Ovary (tissue), 9 donors: ENCODE results near the gene SESN3. TPM values are rescaled to one million over a fixed set of nuclear protein-coding genes. Genes with fewer than 3 reads are reported as not detected.
"Not testable (repeated sequence)": the region's sequence is repeated elsewhere in the genome, so short reads cannot be mapped to it uniquely, and the experiment has no call there.

Experiments used
- DNase-seq, 5 donors: peaks; one replicate each; pipeline ENCODE4 v3.0.0-alpha.2; 2019 to 2020
- H3K27ac ChIP-seq, 2 donors: fragments of 200-600 bp; one replicate each; pipeline versions ENCODE4 v1.5.1 to v1.8.0; 2019 to 2022
- H3K27me3 ChIP-seq: fragments of 200-600 bp; one replicate; pipeline ENCODE4 v1.8.0; 2022
- H3K36me3 ChIP-seq: fragments of 200-600 bp; sonication (generic); one replicate; pipeline ENCODE4 v1.5.1; 2019
- H3K4me1 ChIP-seq: one replicate; pipeline ENCODE4 v1.8.1; 2013; ENCODE audit warnings: mild to moderate bottlenecking, moderate library complexity; ENCODE audit not compliant: insufficient read depth
- H3K4me3 ChIP-seq: fragments of 200-600 bp; sonication (generic); one replicate; pipeline ENCODE4 v1.5.1; 2017
- H3K9me3 ChIP-seq, 2 donors: fragments of 200-600 bp in 1 of 2; sonication (generic) in 1 of 2; one replicate each; pipeline versions ENCODE4 v1.5.1 to v1.8.1; 2013 to 2019; ENCODE audit warnings: mild to moderate bottlenecking in 1 of 2, moderate library complexity in 1 of 2
- CTCF ChIP-seq, 3 donors: fragments of 450-650 bp in 2 of 3; fragments of 200-600 bp in 1 of 3; IDR thresholded peaks; one replicate each; pipeline versions ENCODE4 v1.5.1 to v1.8.0; 2016 to 2022; ENCODE audit warnings: antibody characterized with exemption in 3 of 3, mild to moderate bottlenecking in 1 of 3
- EP300 ChIP-seq: sonication (generic); formaldehyde crosslinking; IDR thresholded peaks from one replicate; pipeline ENCODE4 v1.6.1; 2017; ENCODE audit warnings: antibody characterized with exemption
- POLR2A ChIP-seq: fragments of 450-650 bp; IDR thresholded peaks from one replicate; pipeline ENCODE4 v1.6.1; 2017; ENCODE audit warnings: antibody characterized with exemption, mild to moderate bottlenecking, moderate library complexity
- WGBS, 3 donors: extraction: QIAGEN DNeasy Blood & Tissue Kit in 1 of 3; methylation state at CpG; one replicate each; pipeline versions ENCODE4 v1.1.5 to v1.1.7; 2013 to 2017; 5-methylcytosine and 5-hydroxymethylcytosine counted together
- intact Hi-C, 4 donors: fragments of 100-400 bp; cut with DNase I; formaldehyde crosslinking; loops; one replicate each; pipeline versions ENCODE4 v1.11.0 to v1.15.1; 2022 to 2023
- polyA plus RNA-seq, 2 donors: library from polyadenylated mRNA; stranded (reverse); fragments of 200-250 nt in 1 of 2; fragments of 350-450 nt in 1 of 2; fragmentation: Illumina TruSeq in 1 of 2; extraction: RNeasy Lipid Tissue Mini Kit (QIAGEN cat#74804) in 1 of 2; gene quantifications; one replicate each; pipeline ENCODE4 v1.2.3, GENCODE V29; 2013 to 2014
- total RNA-seq, 7 donors: library from RNA; depleted of rRNA in 2 of 7; stranded (reverse); fragments of >200 nt in 2 of 7; fragmentation: NEBNext Ultra II Directional in 3 of 7; extraction: Animal tissue kit (Norgen Biotek cat#: 25700) in 3 of 7; gene quantifications; one replicate each; pipeline versions ENCODE4 v1.1.0 to v1.2.4, GENCODE V29; 2016 to 2023
- donor health status: DM: no; HTN: no; CAD: no; lungs with moderate emphysema.
- donor health status: DM: no; HTN: no; CAD: no.
- donor health status: Bipolar disorder and iron deficiency.
- donor health status: DM: yes; HTN: yes; CAD: no.
- donor health status: DM: no; HTN: no; CAD: no.
- donor health status: DM: yes; HTN: yes; CAD: no.

The SESN3 gene
- total and polyA plus RNA-seq, 9 donors = 14.5 to 77.3 (median 43.0) TPM

GRCh38 chr11:95276139-95276538 is 45.1 kb upstream of the SESN3 start:
- no peak for DNase-seq
- Histone ChIP-seq H3K36me3 (no peaks in the 10 kb centered on the region), H3K9me3 (no peaks in the 10 kb centered on the region), H3K4me3 (no peak overlapping the region), H3K4me1 (peaks cover 3% of the 10 kb centered on the region), H3K27me3 (no peaks in the 10 kb centered on the region), H3K27ac (no peak overlapping the region)
- intact Hi-C loops = no loop called here
- WGBS, 3 donors = 79 to 86% (median 85%) methylated on average over 4 of the region's 4 CpGs
- TF ChIP-seq POLR2A = no peak
- TF ChIP-seq EP300 = no peak
- no peak for TF ChIP-seq CTCF (IDR thresholded peaks at IDR 0.05)

DNA sequence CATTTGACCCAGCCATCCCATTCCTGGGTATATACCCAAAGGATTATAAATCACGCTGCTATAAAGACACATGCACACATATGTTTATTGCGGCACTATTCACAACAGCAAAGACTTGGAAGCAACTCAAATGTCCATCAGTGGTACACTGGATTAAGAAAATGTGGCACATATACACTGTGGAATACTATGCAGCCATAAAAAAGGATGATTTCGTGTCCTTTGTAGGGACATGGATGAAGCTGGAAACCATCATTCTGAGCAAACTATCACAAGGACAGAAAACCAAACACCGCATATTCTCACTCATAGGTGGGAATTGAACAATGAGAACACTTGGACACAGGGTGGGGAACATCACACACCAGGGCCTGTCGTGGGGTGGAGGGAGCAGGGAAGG is 42.6 kb upstream of the SESN3 start:
- 84 to 96% (median 96%) methylated on average over 5 of the region's 5 CpGs for WGBS, 3 donors
- H3K4me3 ChIP-seq, H3K9me3 ChIP-seq, H3K27me3 ChIP-seq, intact Hi-C loops, H3K4me1 ChIP-seq, H3K36me3 ChIP-seq, DNase-seq, H3K27ac ChIP-seq: not testable (repeated sequence)

DNA sequence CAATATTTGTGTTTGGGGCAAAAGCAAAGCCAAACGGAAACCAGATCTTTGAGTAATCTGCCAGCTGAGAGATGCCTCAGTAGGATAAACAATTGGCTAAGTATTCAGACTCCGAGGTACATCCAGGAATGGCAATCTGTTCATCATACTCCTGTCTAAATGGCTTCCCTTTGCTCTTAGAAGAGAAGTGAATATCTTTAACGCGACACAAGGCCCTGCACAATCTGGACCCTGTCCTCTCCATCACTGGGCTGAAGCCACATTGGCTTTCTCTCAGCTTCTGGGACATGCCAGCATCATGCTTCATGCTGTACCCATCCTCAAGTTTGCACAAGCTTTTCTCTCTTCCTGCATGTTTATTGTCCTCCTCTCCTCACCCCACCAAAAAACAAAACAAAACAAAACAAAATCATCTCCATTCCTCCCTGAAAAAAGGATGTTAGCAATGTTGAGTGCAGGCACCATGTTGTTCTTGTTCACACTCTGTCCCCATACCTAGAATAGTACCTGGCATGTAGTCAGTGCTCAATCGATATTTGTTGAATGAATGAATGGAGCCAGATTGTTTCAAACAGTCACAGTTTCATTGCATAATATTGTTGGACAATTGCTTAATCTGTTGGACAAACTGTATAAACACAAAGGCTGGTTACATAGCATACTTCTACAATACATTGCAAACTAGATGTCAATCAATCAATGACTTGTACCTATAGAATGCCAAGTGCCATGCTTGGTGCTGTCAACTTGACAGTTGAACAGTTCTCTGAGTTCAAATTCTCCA is 38.2 kb upstream of the SESN3 start:
- H3K4me3 ChIP-seq = no peak overlapping the region
- no peak for DNase-seq
- no peaks in the 10 kb centered on the region for H3K4me1 ChIP-seq
- no peak overlapping the region for H3K27ac ChIP-seq
- intact Hi-C loops = no loop called here
- WGBS, 3 donors = 92 to 95% (median 93%) methylated on average over 5 of the region's 5 CpGs
- H3K36me3 ChIP-seq = no peaks in the 10 kb centered on the region
- H3K9me3 ChIP-seq = no peaks in the 10 kb centered on the region
- TF ChIP-seq POLR2A = no peak
- no peak for TF ChIP-seq EP300
- no peak for TF ChIP-seq CTCF (IDR thresholded peaks at IDR 0.05)
- H3K27me3 ChIP-seq = no peaks in the 10 kb centered on the region

- 90 to 100% (median 92%) methylated on average over 1 of the region's 1 CpG for WGBS, 3 donors
- Histone ChIP-seq H3K4me1 (no peaks in the 10 kb centered on the region), H3K9me3 (no peaks in the 10 kb centered on the region), H3K27ac (no peak overlapping the region), H3K4me3 (no peak overlapping the region), H3K27me3 (no peaks in the 10 kb centered on the region), H3K36me3 (no peaks in the 10 kb centered on the region)
- TF ChIP-seq EP300 (no peak), POLR2A (no peak), CTCF (IDR thresholded peaks at IDR 0.05) (no peak)
- intact Hi-C loops = no loop called here
- DNase-seq = no peak
Observed at GRCh38 chr11:95268391-95268790, 37.4 kb upstream of the SESN3 start.

DNA sequence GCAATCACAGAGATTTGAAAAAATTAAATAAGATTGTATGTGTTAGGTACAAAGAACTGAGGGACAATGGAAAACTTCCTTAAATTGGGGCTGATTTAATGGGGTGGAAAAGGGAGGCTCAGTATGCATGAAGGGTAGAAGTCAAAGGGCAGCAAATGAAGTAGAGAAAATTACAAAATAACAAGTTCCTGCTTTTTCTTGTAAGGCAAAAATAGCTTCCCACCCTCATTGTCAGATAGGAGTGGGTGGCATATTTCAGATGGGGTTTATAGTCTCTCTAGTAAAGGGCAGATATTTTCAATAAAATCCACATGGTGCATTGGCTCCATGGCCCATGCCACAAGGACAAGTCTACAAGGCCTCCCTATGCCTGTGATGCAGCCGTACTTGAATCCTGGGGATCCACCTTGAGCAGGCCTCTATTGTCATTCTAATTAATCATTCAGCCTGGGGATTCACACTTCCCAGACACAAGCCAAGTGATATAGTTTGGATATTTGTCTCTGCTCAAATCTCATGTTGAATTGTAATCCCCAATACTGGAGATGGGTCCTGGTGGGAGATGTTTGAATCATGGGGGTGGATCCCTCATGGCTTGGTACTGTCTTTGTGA is 36.7 kb upstream of the SESN3 start:
- DNase-seq = no peak
- intact Hi-C loops = no loop called here
- 0 to 100% (median 100%) methylated on average over 1 of the region's 1 CpG for WGBS, 3 donors
- H3K4me3 ChIP-seq = no peak overlapping the region
- H3K4me1 ChIP-seq = no peaks in the 10 kb centered on the region
- no peaks in the 10 kb centered on the region for H3K36me3 ChIP-seq
- TF ChIP-seq POLR2A (no peak), CTCF (IDR thresholded peaks at IDR 0.05) (no peak), EP300 (no peak)
- H3K27me3 ChIP-seq = no peaks in the 10 kb centered on the region
- H3K27ac ChIP-seq = no peak overlapping the region
- H3K9me3 ChIP-seq = no peaks in the 10 kb centered on the region
